ENCODE data around the gene SKOR1. TPM values are rescaled to one million over a fixed set of nuclear protein-coding genes. Genes with fewer than 3 reads are reported as not detected.

SKOR1 gene
- total RNA-seq, 1 experiment from 2014 or later = 0.22 TPM

DNA sequence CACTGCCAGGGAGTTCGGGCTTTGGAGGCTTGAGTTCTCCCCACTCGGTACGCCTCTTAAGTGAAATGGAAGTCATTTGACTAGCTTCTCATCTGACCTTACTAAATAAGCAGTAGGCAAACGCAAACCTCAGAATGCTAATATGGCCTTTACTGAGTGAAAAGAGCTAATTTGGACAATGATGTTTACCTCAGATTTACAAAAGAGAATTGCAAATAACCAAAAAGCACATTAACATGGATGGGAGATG is 16.1 kb downstream of the SKOR1 start:
- no peak for DNase-seq (ENCODE audit: low spot score)
- POLR2A ChIA-PET = interaction anchor here (0.6 to 1.2 kb wide), 3 partner anchors 12 to 361 kb away, joined by 4 to 6 read pairs (median 4); no protein-coding TSS in a partner anchor
- Mint-ChIP-seq H3K27me3 (ENCODE audit: low read depth) (peaks cover 45% of the 10 kb centered on the region), H3K9me3 (no peaks in the 10 kb centered on the region), H3K36me3 (peaks cover 2% of the 10 kb centered on the region; the same call in 1 of the 2 replicates), H3K27ac (no peak overlapping the region), H3K4me1 (peaks cover 60% of the 10 kb centered on the region), H3K4me3 (peak overlapping the region; percentile 90)
- no peak for TF ChIP-seq ZBTB43 (CRISPR knock-in tag; IDR thresholded peaks at IDR 0.05)
- no peak for TF ChIP-seq RORB (CRISPR knock-in tag; IDR thresholded peaks at IDR 0.05)
- TF ChIP-seq KAT7 (CRISPR knock-in tag; IDR thresholded peaks at IDR 0.05; ENCODE audit: borderline replicate concordance) = no peak
- no peak for TF ChIP-seq CREB1 (CRISPR knock-in tag; IDR thresholded peaks at IDR 0.05)
- TF ChIP-seq, protein P1, sequence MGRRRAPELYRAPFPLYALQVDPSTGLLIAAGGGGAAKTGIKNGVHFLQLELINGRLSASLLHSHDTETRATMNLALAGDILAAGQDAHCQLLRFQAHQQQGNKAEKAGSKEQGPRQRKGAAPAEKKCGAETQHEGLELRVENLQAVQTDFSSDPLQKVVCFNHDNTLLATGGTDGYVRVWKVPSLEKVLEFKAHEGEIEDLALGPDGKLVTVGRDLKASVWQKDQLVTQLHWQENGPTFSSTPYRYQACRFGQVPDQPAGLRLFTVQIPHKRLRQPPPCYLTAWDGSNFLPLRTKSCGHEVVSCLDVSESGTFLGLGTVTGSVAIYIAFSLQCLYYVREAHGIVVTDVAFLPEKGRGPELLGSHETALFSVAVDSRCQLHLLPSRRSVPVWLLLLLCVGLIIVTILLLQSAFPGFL (CRISPR knock-in tag; IDR thresholded peaks at IDR 0.05; ENCODE audit: borderline replicate concordance) = no peak
- no peak for ATAC-seq
- CTCF ChIA-PET = interaction anchor here (0.9 to 2.5 kb wide), 5 partner anchors 9 to 465 kb away, joined by 3 to 16 read pairs (median 8); no protein-coding TSS in a partner anchor

- DNase-seq (ENCODE audit: low spot score) (no peak), ATAC-seq (0 out of 2 replicates have a peak, but pooled peaks have one; percentile 3)
- CTCF ChIA-PET = interaction anchor here (1.5 to 1.9 kb wide), 3 partner anchors 8 to 349 kb away, joined by 4 to 10 read pairs (median 5); no protein-coding TSS in a partner anchor
- Mint-ChIP-seq H3K27me3 (ENCODE audit: low read depth) (peaks cover 28% of the 10 kb centered on the region), H3K4me3 (no peak overlapping the region), H3K4me1 (peaks cover 52% of the 10 kb centered on the region), H3K9me3 (no peaks in the 10 kb centered on the region), H3K36me3 (peaks cover 2% of the 10 kb centered on the region; the same call in 1 of the 2 replicates), H3K27ac (no peak overlapping the region)
- TF ChIP-seq, protein P2, sequence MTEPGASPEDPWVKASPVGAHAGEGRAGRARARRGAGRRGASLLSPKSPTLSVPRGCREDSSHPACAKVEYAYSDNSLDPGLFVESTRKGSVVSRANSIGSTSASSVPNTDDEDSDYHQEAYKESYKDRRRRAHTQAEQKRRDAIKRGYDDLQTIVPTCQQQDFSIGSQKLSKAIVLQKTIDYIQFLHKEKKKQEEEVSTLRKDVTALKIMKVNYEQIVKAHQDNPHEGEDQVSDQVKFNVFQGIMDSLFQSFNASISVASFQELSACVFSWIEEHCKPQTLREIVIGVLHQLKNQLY (CRISPR knock-in tag; IDR thresholded peaks at IDR 0.05) = no peak
- POLR2A ChIA-PET = no interaction called here
These were observed 17.8 kb downstream of the SKOR1 start for GRCh38 chr15:67843092-67843501.

DNA sequence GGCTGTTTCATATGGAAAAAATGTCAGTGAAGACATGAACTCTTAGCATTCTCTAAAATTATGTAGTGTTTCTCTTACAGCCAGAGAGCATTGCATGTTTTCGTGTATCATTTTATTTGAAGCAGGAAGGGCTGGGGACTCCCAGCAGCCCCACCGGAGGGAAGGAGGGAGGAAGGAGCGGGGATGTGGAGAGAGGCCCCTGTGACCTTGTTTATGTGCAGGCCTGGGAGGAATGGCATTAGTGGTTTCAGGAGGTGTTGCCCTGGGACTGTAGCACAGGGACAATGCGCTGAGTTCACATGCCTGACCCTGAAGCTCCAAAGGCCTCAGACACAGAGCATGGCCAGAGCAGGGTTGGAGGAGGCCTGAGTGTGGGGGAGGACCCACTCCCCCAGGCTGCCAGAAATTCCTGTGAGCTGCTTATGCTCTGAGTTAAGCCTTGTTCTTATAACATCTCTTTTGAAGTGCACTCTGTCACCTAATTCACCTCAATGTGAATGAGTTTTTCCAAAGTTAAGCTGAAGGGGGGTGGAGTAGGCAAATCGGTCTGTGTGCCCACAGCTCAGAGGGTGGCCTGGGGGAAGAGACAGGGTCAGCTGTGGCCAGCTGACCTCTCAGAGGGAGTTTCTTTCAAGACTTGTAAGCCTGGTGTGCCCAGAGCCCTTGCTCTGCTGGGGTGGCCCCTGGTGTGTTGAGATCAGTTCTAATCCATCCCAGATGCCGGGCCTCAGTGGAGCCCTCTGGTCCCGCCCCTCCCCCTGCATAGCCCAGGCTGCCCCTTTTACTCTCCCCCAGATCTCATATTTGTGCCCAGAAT is 18.5 kb downstream of the SKOR1 start:
- H3K4me1 Mint-ChIP-seq = peaks cover 55% of the 10 kb centered on the region
- POLR2A ChIA-PET = no interaction called here
- DNase-seq (ENCODE audit: low spot score) = no peak

More for the DNA sequence above, 18.5 kb downstream of the SKOR1 start:
- no peak for TF ChIP-seq AFF4 (CRISPR knock-in tag; IDR thresholded peaks at IDR 0.05; ENCODE audit: borderline replicate concordance)
- 0 out of 2 replicates have a peak, but pooled peaks have one; percentile 36 for TF ChIP-seq GABPB1 (CRISPR knock-in tag; IDR thresholded peaks at IDR 0.05)
- TF ChIP-seq ZNF423 (CRISPR knock-in tag; IDR thresholded peaks at IDR 0.05) = 0 out of 2 replicates have a peak, but pooled peaks have one; percentile 13
- H3K36me3 Mint-ChIP-seq = peaks cover 4% of the 10 kb centered on the region; the same call in 1 of the 2 replicates
- CTCF ChIA-PET = interaction anchor here (1.2 to 1.9 kb wide), 4 partner anchors 9 to 348 kb away, joined by 4 to 10 read pairs (median 5); no protein-coding TSS in a partner anchor
- H3K9me3 Mint-ChIP-seq = peaks cover 3% of the 10 kb centered on the region; the same call in 1 of the 2 replicates
- peaks cover 21% of the 10 kb centered on the region for H3K27me3 Mint-ChIP-seq (ENCODE audit: low read depth)
- H3K27ac Mint-ChIP-seq = no peak overlapping the region
- ATAC-seq = no peak; the same call in 1 of the 2 replicates
- no peak overlapping the region for H3K4me3 Mint-ChIP-seq

All from WTC11 (cell line).